SKM-1 treated with dmso at 0.1 percent for 144 hours (cell line): ENCODE measurements around the gene SDC3.

Source experiments
- DNase-seq: peaks from one replicate; lab custom pipeline; 2025; ENCODE audit not compliant: unreplicated experiment; lab: John Stamatoyannopoulos, UW

SDC3 gene

DNA sequence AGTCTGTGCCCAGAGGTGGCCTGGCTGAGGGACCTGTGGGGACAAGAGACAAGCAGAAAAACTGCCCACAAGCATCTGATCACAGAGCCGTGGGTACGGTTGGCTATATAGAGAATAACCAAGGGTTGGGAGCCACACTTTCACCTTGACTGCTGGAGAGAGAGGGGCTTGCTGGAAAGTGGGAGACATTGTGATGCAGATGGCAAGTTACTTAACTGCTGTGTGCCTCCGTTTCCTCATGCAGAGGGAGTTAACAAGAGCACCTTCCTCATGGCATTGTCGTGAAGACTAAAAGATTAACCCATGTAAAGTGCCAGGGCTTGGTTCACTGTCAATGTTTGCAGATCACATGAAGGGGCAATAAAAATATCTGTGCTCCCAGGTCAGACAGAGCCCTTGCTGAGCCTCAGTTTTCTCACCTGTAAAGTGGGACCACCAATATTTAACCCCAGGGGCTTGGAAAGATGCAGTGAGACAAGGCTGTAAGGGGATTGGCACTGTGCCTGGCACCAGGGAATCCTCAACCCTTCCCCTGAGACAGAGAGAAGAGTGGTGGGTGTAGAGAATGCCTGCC lies 52.8 kb downstream of the SDC3 start:
- no peak for DNase-seq

DNA sequence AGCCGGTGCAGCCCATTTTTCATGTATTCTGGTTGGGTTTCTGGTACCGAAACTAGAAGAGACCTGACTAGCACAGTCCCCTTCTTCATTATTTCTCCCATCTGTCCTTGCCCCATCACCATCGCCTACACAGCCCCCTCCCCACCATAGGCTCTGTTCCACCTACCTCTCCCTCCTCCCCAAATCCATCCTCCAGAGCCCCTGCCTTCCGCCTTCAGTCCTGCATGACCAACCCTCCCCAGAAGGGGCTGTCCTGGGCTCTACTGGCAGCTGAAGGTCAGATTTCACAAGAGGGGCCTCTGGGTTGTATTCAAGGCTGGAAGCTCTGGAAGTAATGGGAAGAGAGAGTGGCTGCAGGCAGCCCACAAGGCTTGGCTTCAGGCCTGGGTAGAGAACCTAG lies 55.2 kb downstream of the SDC3 start:
- DNase-seq, result no peak

DNA sequence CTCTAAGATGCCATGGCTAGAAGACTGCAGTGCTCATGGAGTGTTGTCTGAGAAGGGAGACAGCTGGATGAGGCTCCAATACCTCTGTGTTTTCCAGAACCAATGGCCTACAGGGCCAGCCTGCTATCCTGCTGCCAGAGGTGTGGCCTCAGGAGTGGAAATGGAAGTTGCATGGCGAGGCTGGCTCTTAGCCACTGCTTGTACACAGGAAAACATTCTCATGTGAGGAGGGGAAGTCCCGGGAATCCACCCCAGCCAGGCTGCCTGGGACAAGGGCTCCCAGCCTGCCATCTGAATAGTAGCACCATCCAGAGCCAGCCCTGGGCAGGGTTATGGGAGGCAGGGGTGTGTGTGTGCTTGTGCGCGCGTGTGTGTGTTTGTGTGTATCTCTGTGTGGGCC lies 56.5 kb downstream of the SDC3 start:
- DNase-seq, result no peak

- no peak for DNase-seq
Observed at GRCh38 chr1:30851286-30851685, 57.3 kb downstream of the SDC3 start.

- no peak for DNase-seq
Observed at GRCh38 chr1:30850607-30851006, 58.0 kb downstream of the SDC3 start.

- no peak for DNase-seq
Observed at GRCh38 chr1:30848130-30848529, 60.4 kb downstream of the SDC3 start.

DNA sequence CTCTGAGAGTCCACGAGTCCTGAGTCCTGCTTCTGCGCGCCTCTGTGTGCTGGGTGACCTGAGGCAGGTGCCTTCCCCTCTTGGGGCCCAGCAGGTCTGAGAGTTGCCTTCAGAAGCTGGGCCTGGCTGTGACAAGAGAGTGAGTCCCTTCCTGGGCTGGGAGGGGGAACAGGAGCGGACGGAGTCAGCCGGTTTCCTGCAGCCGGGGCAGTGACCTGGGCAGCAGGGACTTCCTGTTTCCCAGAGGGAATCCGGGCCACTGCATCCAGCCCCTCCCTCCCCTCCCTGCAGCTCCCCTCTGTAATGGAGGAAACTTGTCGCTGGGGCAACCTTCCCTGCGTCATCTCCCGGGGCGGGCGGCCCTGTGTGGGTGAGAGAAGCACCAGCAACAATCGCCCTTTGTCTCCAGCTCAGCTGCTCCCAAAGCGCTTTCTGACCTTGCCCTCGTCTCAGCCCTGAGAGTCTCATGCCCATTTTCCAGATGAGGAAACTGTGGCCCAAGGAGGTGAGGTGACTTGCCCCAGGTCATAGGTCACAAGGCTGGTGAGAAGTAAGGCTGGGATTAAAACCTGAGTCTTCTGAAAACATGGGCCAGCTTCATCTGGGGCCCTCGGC lies 61.1 kb downstream of the SDC3 start:
- DNase-seq, result no peak

- no peak for DNase-seq
Observed at GRCh38 chr1:30846587-30846986, 62.0 kb downstream of the SDC3 start.

DNA sequence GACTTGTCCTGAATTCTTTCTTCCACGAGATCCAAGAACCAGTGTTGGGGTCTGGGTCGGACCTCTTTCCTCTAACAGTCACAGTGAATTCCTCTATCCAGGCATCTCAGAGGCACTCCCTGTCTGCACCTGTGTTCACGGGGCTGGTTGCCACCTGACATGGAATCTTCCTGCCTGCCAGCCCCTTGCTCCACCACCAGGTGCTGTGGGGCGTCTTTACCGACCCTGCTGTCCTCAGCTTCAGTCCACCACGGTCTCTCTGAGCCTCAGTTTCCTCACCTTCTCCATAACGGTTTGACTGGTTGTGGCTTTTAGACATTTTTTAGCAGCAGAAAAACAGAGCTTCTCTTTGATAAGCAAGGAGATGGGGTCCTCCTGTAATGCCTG lies 62.7 kb downstream of the SDC3 start:
- DNase-seq, result no peak

- no peak for DNase-seq
Observed at GRCh38 chr1:30845237-30845903, 63.2 kb downstream of the SDC3 start.

DNA sequence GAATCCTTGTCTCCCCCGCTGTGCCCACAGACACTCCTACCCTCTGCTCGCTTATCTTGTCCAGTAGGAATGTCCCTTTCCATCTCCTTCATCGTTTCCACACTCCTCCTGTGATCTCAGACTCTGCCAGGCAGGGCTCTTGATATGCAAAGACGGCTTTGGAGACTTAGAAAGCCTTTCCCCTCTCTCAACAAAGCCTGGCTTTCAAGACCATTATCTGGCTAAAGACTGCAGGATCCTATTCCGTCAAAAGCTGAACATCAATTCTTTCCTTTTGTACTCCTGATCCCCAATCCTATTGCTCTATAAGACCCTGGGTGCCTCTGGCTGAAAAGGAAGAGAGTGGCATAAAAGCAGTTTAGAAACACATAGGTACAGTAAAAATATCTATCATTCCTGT lies 63.9 kb downstream of the SDC3 start:
- DNase-seq, result no peak

GRCh38 chr1:30842697-30843354 lies 65.7 kb downstream of the SDC3 start:
- DNase-seq, result no peak

- no peak for DNase-seq
Observed at GRCh38 chr1:30840904-30841598, 67.5 kb downstream of the SDC3 start.

- DNase-seq, result no peak
Observed at GRCh38 chr1:30839827-30840359, 68.7 kb downstream of the SDC3 start.

DNA sequence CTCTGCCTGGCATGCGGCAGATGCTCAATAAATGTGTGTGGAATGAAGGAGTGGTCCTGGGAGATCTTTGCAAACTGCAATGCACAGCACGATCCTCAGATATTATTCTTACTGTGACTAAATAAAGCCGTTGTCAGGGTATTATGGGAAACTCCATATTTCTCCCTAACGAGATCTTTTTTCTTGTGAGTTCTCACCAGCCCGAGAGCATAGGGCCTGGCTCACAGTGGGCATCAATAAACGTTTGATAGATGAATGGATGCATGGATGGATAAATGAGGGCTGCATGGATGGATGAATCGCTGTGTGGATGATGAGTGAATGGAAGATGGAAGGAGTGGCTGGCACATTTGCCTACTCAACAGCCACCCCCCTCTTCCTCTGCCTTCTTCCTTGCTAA lies 69.6 kb downstream of the SDC3 start:
- no peak for DNase-seq

GRCh38 chr1:30837653-30838052 lies 70.9 kb downstream of the SDC3 start:
- no peak for DNase-seq

GRCh38 chr1:30834253-30834652 lies 74.3 kb downstream of the SDC3 start:
- no peak for DNase-seq

DNA sequence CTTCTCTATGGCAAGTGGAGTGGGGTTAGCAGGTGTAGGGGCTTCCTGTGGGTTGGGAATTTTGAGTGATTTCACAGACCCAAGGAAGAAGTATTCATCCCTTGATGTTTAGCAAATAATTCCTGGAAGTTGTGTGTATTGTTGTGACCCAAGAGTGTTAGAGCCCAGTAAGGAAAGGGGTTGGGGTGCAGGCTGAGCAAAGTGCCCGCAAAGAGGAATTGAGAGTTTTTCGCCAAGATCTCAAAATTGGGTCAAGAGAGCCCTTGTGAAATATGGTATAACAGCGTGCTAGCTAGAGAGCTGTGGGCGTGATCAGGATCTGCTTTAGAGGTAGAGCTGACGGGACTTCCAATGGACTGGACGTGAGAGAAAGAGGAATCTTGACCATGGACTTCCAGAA lies 78.0 kb downstream of the SDC3 start:
- no peak for DNase-seq

- no peak for DNase-seq
Observed at GRCh38 chr1:30829889-30830288, 78.7 kb downstream of the SDC3 start.

DNA sequence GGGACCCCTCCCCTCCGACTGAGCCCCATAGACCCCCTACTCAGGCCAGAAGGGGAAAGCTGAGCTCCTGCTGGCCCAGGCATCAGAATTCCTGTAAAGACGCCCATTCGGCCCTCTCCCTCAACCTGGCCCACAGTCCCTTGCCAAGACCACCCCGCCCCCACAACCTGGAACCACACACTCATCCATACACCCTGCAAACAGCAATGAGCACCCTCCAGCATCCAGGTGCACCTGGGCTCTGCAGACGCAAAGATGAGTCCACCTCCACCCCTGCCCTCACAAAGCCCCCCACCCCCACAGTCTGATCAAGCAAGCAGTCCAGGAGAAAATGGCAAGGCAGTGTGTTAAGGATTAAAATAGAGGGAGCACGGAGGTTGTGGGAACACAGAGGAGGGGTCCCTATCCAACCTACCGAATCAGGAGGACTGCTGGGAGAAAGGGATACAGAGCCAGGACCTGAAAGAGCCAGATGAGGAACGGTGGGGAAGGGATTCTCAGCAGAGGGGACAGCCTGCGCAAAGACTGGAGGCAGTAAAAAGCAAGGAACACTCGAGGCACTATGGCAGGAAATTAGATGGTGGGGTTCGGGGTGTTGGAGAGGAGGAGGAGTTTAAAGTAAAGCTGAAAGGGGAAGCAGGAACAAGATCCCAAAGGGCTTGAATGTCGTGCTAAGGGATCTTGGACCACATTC lies 83.7 kb downstream of the SDC3 start:
- DNase-seq, result no peak
